HepG2 (cell line): Measurements from ENCODE around the gene CCL3. TPM values are rescaled to one million over a fixed set of nuclear protein-coding genes. Genes with fewer than 3 reads are reported as not detected.
"Not testable (repeated sequence)": the region's sequence is repeated elsewhere in the genome, so short reads cannot be mapped to it uniquely, and the experiment has no call there.

ENCODE experiments used
- ATAC-seq: fragments of 200-7000 bp; cut with Tn5 transposase; 3 replicates; pipeline ENCODE4 v1.9.1; 2020; ENCODE audit warnings: mild to moderate bottlenecking, moderate library complexity
- BruUV-seq: library from RNA; stranded (reverse); fragments of 400-500 nt; replicated peaks from 2 replicates; lab custom pipeline; 2021; lab: Mats Ljungman, UMichigan
- CTCF ChIA-PET: fragments of 300-600 bp; formaldehyde crosslinking; extraction: SDS; loops from one replicate; lab custom pipeline; 2021; ENCODE audit warnings: low total read pairs, inconsistent platforms, low intra/inter-chr PET ratio; lab: Yijun Ruan, JAX
- POLR2A ChIA-PET: fragments of 350-600 bp; sonication (Branson Sonifier 250); formaldehyde crosslinking; loops from one replicate; lab custom pipeline; 2020; ENCODE audit warnings: antibody characterized with exemption, inconsistent platforms; lab: Yijun Ruan, JAX
- DNase-seq: peaks from one replicate; pipeline ENCODE4 v3.0.0-alpha.2; 2015; ENCODE audit warnings: low spot score
- FAIRE-seq: peaks from 3 replicates; lab custom pipeline; 2011; peaks lifted over from hg19 to GRCh38; lab: Jason Lieb, UNC
- H2AFZ ChIP-seq: one replicate; pipeline ENCODE4 v1.6.1; 2011; ENCODE audit warnings: low read length, inconsistent platforms
- H3K27ac ChIP-seq: fragments of 300-600 bp; 3 replicates; pipeline ENCODE4 v1.8.0; 2011; ENCODE audit warnings: mixed run types, mild to moderate bottlenecking, mixed read lengths, low read length, inconsistent platforms; ENCODE audit not compliant: insufficient read depth; ENCODE audit errors: extremely low read length
- H3K27me3 ChIP-seq, 2 experiments: fragments of 200-600 bp in 1 of 2; 2 replicates in 1 of 2; 3 replicates in 1 of 2; pipeline versions ENCODE4 v1.6.0 to v1.8.0; 2011; ENCODE audit warnings: low read length in 2 of 2, mild to moderate bottlenecking in 2 of 2, moderate library complexity in 2 of 2, inconsistent platforms in 1 of 2; ENCODE audit not compliant: insufficient read depth in 2 of 2, control insufficient read depth in 1 of 2
- H3K36me3 ChIP-seq, 2 experiments: fragments of 200-600 bp in 1 of 2; replicated peaks in 1 of 2; 2 replicates in 1 of 2; 3 replicates in 1 of 2; pipeline versions ENCODE4 v1.5.1 to v1.8.0; 2011; ENCODE audit warnings: low read length in 2 of 2, inconsistent platforms in 1 of 2; ENCODE audit not compliant: insufficient read depth in 2 of 2, control insufficient read depth in 1 of 2
- H3K4me1 ChIP-seq: 2 replicates; pipeline ENCODE4 v1.5.1; 2012; ENCODE audit warnings: low read length, inconsistent platforms; ENCODE audit not compliant: insufficient read depth
- H3K4me2 ChIP-seq: 2 replicates; pipeline ENCODE4 v1.6.0; 2011; ENCODE audit warnings: low read depth, low read length, inconsistent platforms
- H3K4me3 ChIP-seq, 3 experiments: fragments of 200-600 bp in 1 of 3; sonication (generic), shearing (Covaris generic) in 1 of 3; replicated peaks in 1 of 3; 2 replicates each; pipeline ENCODE4 v1.5.1; 2011 to 2016; ENCODE audit warnings: low read length in 3 of 3, inconsistent platforms in 2 of 3, low read depth in 2 of 3, mild to moderate bottlenecking in 2 of 3, control low read depth in 1 of 3, mixed read lengths in 1 of 3; ENCODE audit not compliant: insufficient read depth in 1 of 3
- H3K79me2 ChIP-seq: one replicate; pipeline ENCODE4 v1.6.1; 2011; ENCODE audit warnings: low read length, inconsistent platforms; ENCODE audit not compliant: insufficient read depth
- H3K9ac ChIP-seq: 2 replicates; pipeline ENCODE4 v1.6.0; 2011; ENCODE audit warnings: mild to moderate bottlenecking, low read depth, low read length, inconsistent platforms; ENCODE audit not compliant: insufficient read depth
- H3K9me3 ChIP-seq: 2 replicates; pipeline ENCODE4 v1.5.1; 2012; ENCODE audit warnings: mild to moderate bottlenecking, low read length
- H4K20me1 ChIP-seq: 2 replicates; pipeline ENCODE4 v1.6.0; 2011; ENCODE audit warnings: inconsistent platforms, mild to moderate bottlenecking, low read length, moderate library complexity; ENCODE audit not compliant: insufficient read depth
- EZH2 ChIP-seq: conservative IDR thresholded peaks from 2 replicates; pipeline ENCODE4 v1.6.1; 2012; ENCODE audit warnings: mild to moderate bottlenecking, low read depth, low read length, moderate library complexity
- NFYC ChIP-seq: IDR thresholded peaks from 2 replicates; pipeline ENCODE4 v1.6.1; 2016; ENCODE audit warnings: missing genetic modification reagents, missing compliant biosample characterization
- RFXAP ChIP-seq: sonication (generic); formaldehyde crosslinking; IDR thresholded peaks from 2 replicates; pipeline ENCODE4 v1.4.0; 2020; ENCODE audit warnings: missing genetic modification reagents, borderline replicate concordance
- ZNF350 ChIP-seq: sonication (generic); formaldehyde crosslinking; IDR thresholded peaks from 2 replicates; pipeline ENCODE4 v1.4.0; 2020; ENCODE audit warnings: mild to moderate bottlenecking, low read depth, missing genetic modification reagents, borderline replicate concordance
- ZNF44 ChIP-seq: sonication (generic); formaldehyde crosslinking; IDR thresholded peaks from 2 replicates; pipeline ENCODE4 v1.5.1; 2020; ENCODE audit warnings: mild to moderate bottlenecking, missing genetic modification reagents
- WGBS: methylation state at CpG from one replicate; pipeline ENCODE4 v1.1.6; 2017; ENCODE audit warnings: low lambda C conversion rate; 5-methylcytosine and 5-hydroxymethylcytosine counted together
- in situ Hi-C: cut with HindIII; loops from 2 replicates; pipeline ENCODE4 v1.10.0; 2017; ENCODE audit warnings: low pct_unique_long_range_greater_than_20kb; ENCODE audit not compliant: extremely low pct_ligation_motif_present
- intact Hi-C: fragments of 100-400 bp; cut with micrococcal nuclease; formaldehyde crosslinking; loops from one replicate; pipeline ENCODE4 v1.10.0; 2022; ENCODE audit not compliant: unreplicated experiment
- polyA plus RNA-seq, 8 experiments: library from polyadenylated mRNA; depleted of rRNA in 3 of 8; stranded (reverse) in 7 of 8; unstranded in 1 of 8; fragments of >200 nt; fragmentation: Illumina TruSeq in 4 of 8; extraction: Trizol in 4 of 8; gene quantifications; 2 replicates each; pipeline versions ENCODE4 v1.2.1 to v1.2.3, GENCODE V29; 2011 to 2016; ENCODE audit warnings: low read depth in 4 of 8, missing spikeins in 1 of 8, mixed read lengths in 1 of 8; ENCODE audit not compliant: insufficient read depth in 1 of 8
- total RNA-seq, 5 experiments: library from RNA; depleted of rRNA; stranded (reverse); fragments of >200 nt; fragmentation: Illumina TruSeq; extraction: Trizol; gene quantifications; 2 replicates each; pipeline ENCODE4 v1.2.3, GENCODE V29; 2016; ENCODE audit warnings: low read depth in 1 of 5
- TF ChIP-seq, protein P1 (sequence below): sonication (generic); formaldehyde crosslinking; IDR thresholded peaks from 2 replicates; pipeline ENCODE4 v1.4.0; 2020; ENCODE audit warnings: missing genetic modification reagents
- TF ChIP-seq, protein P2 (sequence below): sonication (generic); formaldehyde crosslinking; IDR thresholded peaks from 2 replicates; pipeline ENCODE4 v1.8.0; 2022; ENCODE audit warnings: mild to moderate bottlenecking, missing genetic modification reagents, moderate library complexity
- TF ChIP-seq, protein P3 (sequence below): sonication (generic); formaldehyde crosslinking; IDR thresholded peaks from 2 replicates; pipeline ENCODE4 v1.8.1; 2022; ENCODE audit warnings: mild to moderate bottlenecking, missing genetic modification reagents

The CCL3 gene
- total and polyA plus RNA-seq, 2 of the 13 experiments (the other 11 are each of a cell fraction or from before 2014, with no cell fraction given) = not detected

DNA sequence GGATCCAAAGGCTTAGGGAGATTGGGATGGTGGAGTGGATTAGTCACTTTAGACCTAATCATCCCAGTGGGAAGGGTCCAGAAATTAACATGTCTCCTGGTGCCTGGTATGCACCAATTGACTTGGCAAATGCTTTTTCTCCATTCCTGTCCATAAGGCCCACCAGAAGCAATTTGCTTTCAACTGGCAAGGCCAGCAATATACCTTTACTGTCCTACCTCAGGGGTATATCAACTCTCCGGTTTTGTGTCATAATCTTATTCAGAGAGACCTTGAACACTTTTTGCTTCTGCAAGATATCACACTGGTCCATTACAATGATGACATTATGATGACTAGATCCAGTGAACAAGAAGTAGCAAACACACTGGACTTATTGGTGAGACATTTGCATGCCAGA lies 23.2 kb upstream of the CCL3 start:
- ATAC-seq, H3K79me2 ChIP-seq, H3K4me1 ChIP-seq, BruUV-seq, FAIRE-seq, CTCF ChIA-PET, intact Hi-C loops, H3K4me2 ChIP-seq, H3K9ac ChIP-seq, DNase-seq, POLR2A ChIA-PET, H3K27me3 ChIP-seq, H3K36me3 ChIP-seq, in situ Hi-C loops, H3K27ac ChIP-seq, H3K9me3 ChIP-seq, H3K4me3 ChIP-seq, H4K20me1 ChIP-seq, H2AFZ ChIP-seq: not testable (repeated sequence)
- 14% methylated on average over 1 of the region's 1 CpG for WGBS

DNA sequence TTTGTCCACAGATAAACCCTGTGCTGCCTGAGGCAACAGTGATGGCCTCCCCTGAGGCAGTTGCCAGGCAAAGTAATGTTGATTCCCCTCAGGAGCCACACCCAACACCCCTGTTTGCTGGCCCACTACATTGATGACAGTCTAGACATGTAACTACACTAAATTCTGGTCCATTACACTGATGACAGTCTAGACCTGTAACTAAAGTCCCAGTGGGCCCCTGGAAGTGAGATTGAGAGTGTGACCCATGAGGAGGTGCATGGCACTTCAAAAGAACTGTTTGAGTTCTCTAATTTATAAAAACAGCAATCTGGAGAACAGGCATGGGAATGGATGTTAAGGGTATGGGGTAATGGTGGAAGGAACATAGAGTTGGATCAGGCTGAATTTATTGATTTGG lies 22.6 kb upstream of the CCL3 start:
- ChIA-PET POLR2A (no interaction called here), CTCF (no interaction called here)
- Histone ChIP-seq H3K9ac (no peak overlapping the region), H3K4me2 (no peak overlapping the region), H3K36me3 (no peaks in the 10 kb centered on the region), H3K9me3 (no peaks in the 10 kb centered on the region), H2AFZ (no peak overlapping the region), H3K27me3 (no peaks in the 10 kb centered on the region), H3K4me1 (no peaks in the 10 kb centered on the region), H3K27ac (no peak overlapping the region), H3K79me2 (no peaks in the 10 kb centered on the region), H4K20me1 (no peaks in the 10 kb centered on the region), H3K4me3 (no peak overlapping the region)
- FAIRE-seq (no peak), DNase-seq (no peak), ATAC-seq (no peak)
- intact Hi-C loops = no loop called here
- in situ Hi-C loops = no loop called here
- BruUV-seq = no TSS peak
- TF ChIP-seq NFYC (CRISPR knock-in tag) (no peak), ZNF350 (CRISPR knock-in tag) (no peak), EZH2 (no peak), ZNF44 (CRISPR knock-in tag) (no peak), RFXAP (no peak)
- TF ChIP-seq, protein P1, sequence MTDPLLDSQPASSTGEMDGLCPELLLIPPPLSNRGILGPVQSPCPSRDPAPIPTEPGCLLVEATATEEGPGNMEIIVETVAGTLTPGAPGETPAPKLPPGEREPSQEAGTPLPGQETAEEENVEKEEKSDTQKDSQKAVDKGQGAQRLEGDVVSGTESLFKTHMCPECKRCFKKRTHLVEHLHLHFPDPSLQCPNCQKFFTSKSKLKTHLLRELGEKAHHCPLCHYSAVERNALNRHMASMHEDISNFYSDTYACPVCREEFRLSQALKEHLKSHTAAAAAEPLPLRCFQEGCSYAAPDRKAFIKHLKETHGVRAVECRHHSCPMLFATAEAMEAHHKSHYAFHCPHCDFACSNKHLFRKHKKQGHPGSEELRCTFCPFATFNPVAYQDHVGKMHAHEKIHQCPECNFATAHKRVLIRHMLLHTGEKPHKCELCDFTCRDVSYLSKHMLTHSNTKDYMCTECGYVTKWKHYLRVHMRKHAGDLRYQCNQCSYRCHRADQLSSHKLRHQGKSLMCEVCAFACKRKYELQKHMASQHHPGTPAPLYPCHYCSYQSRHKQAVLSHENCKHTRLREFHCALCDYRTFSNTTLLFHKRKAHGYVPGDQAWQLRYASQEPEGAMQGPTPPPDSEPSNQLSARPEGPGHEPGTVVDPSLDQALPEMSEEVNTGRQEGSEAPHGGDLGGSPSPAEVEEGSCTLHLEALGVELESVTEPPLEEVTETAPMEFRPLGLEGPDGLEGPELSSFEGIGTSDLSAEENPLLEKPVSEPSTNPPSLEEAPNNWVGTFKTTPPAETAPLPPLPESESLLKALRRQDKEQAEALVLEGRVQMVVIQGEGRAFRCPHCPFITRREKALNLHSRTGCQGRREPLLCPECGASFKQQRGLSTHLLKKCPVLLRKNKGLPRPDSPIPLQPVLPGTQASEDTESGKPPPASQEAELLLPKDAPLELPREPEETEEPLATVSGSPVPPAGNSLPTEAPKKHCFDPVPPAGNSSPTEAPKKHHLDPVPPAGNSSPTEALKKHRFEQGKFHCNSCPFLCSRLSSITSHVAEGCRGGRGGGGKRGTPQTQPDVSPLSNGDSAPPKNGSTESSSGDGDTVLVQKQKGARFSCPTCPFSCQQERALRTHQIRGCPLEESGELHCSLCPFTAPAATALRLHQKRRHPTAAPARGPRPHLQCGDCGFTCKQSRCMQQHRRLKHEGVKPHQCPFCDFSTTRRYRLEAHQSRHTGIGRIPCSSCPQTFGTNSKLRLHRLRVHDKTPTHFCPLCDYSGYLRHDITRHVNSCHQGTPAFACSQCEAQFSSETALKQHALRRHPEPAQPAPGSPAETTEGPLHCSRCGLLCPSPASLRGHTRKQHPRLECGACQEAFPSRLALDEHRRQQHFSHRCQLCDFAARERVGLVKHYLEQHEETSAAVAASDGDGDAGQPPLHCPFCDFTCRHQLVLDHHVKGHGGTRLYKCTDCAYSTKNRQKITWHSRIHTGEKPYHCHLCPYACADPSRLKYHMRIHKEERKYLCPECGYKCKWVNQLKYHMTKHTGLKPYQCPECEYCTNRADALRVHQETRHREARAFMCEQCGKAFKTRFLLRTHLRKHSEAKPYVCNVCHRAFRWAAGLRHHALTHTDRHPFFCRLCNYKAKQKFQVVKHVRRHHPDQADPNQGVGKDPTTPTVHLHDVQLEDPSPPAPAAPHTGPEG (CRISPR knock-in tag) = no peak
- TF ChIP-seq, protein P2, sequence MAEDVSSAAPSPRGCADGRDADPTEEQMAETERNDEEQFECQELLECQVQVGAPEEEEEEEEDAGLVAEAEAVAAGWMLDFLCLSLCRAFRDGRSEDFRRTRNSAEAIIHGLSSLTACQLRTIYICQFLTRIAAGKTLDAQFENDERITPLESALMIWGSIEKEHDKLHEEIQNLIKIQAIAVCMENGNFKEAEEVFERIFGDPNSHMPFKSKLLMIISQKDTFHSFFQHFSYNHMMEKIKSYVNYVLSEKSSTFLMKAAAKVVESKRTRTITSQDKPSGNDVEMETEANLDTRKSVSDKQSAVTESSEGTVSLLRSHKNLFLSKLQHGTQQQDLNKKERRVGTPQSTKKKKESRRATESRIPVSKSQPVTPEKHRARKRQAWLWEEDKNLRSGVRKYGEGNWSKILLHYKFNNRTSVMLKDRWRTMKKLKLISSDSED = no peak
- TF ChIP-seq, protein P3, sequence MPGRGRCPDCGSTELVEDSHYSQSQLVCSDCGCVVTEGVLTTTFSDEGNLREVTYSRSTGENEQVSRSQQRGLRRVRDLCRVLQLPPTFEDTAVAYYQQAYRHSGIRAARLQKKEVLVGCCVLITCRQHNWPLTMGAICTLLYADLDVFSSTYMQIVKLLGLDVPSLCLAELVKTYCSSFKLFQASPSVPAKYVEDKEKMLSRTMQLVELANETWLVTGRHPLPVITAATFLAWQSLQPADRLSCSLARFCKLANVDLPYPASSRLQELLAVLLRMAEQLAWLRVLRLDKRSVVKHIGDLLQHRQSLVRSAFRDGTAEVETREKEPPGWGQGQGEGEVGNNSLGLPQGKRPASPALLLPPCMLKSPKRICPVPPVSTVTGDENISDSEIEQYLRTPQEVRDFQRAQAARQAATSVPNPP (CRISPR knock-in tag) = no peak
